Measurements from ENCODE around the gene BICD1.

DNA sequence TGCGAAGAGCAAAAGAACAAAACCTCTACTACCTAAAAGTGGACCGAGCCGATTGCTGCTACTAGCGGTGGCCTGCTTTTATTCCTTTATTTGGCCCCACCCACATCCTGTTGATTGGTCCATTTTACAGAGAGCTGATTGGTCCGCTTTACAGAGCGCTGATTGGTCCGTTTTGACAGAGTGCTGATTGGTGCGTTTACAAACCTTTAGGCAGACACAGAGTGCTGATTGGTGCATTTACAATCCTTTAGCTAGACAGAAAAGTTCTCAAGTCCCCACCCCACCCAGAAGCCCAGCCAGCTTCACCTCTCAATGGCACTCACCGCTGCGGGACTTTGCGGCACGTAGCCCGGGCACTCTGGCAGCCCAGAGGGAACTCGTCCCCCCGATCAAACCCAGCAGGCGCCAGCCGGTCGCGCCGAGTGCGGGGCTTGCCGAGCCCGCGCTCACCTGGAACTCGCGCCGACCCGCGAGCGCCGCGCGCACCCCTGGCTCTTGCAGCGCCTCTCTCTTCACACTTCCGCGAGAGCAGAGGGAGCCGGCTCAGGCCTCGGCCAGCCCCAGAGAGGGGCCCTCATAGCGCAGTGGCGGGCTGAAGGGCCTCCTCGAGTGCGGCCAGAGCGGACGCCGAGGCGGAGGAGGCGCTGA, 284.0 kb downstream of the BICD1 start:
- TF ChIP-seq CTCF (IDR thresholded peaks at IDR 0.05) (no peak), POLR2A (IDR thresholded peaks at IDR 0.05) (no peak)
